Endodermal cell (in vitro differentiated cells): Measurements from ENCODE around the gene B4GALT6. TPM values are rescaled to one million over a fixed set of nuclear protein-coding genes. Genes with fewer than 3 reads are reported as not detected.

Source experiments
- DNase-seq: peaks from one replicate; pipeline ENCODE4 v3.0.0-alpha.2; 2017
- H3K27ac ChIP-seq: 2 replicates; pipeline ENCODE4 v1.5.1; 2013; ENCODE audit warnings: mild to moderate bottlenecking, low read depth, low read length, moderate library complexity
- H3K27me3 ChIP-seq: 2 replicates; pipeline ENCODE4 v1.6.1; 2013; ENCODE audit warnings: mild to moderate bottlenecking, low read length, moderate library complexity; ENCODE audit not compliant: insufficient read depth, control insufficient read depth, poor library complexity, severe bottlenecking
- H3K36me3 ChIP-seq: 2 replicates; pipeline ENCODE4 v1.7.0; 2013; ENCODE audit warnings: mild to moderate bottlenecking, low read length, moderate library complexity; ENCODE audit not compliant: control insufficient read depth, insufficient read depth
- H3K4me1 ChIP-seq: one replicate; pipeline ENCODE4 v1.7.0; 2013; ENCODE audit warnings: low read length; ENCODE audit not compliant: control insufficient read depth, insufficient read depth
- H3K4me3 ChIP-seq: 2 replicates; pipeline ENCODE4 v1.5.1; 2013; ENCODE audit warnings: mild to moderate bottlenecking, low read length, moderate library complexity
- H3K9ac ChIP-seq: 2 replicates; pipeline ENCODE4 v1.6.1; 2013; ENCODE audit warnings: mild to moderate bottlenecking, low read length, moderate library complexity; ENCODE audit not compliant: poor library complexity, severe bottlenecking; ENCODE audit errors: extremely low read depth
- H3K9me3 ChIP-seq: 2 replicates; pipeline ENCODE4 v1.6.1; 2013; ENCODE audit warnings: mild to moderate bottlenecking, low read length, moderate library complexity; ENCODE audit not compliant: control insufficient read depth
- H3K27ac Mint-ChIP-seq: 2 replicates; pipeline ENCODE4 v1.8.0; 2020; ENCODE audit warnings: mixed read lengths
- H3K27me3 Mint-ChIP-seq: 2 replicates; pipeline ENCODE4 v1.8.0; 2021; ENCODE audit warnings: mild to moderate bottlenecking, mixed read lengths; ENCODE audit not compliant: insufficient read depth
- H3K36me3 Mint-ChIP-seq: 2 replicates; pipeline ENCODE4 v1.8.0; 2020; ENCODE audit warnings: low read depth, mixed read lengths
- H3K4me1 Mint-ChIP-seq: 2 replicates; pipeline ENCODE4 v1.8.0; 2020; ENCODE audit warnings: mixed read lengths
- H3K4me3 Mint-ChIP-seq: 2 replicates; pipeline ENCODE4 v1.8.0; 2020; ENCODE audit warnings: mild to moderate bottlenecking, moderate library complexity, mixed read lengths
- H3K9me3 Mint-ChIP-seq: 2 replicates; pipeline ENCODE4 v1.8.0; 2020; ENCODE audit warnings: mild to moderate bottlenecking, mixed read lengths
- CTCF ChIP-seq: fragments of 200-600 bp; sonication (generic); conservative IDR thresholded peaks from 2 replicates; pipeline ENCODE4 v1.5.0; 2021; ENCODE audit warnings: antibody characterized with exemption, mild to moderate bottlenecking
- WGBS, 2 experiments: methylation state at CpG; one replicate each; pipeline versions ENCODE4 v1.1.5 to v1.1.7; 2013; ENCODE audit warnings: missing lambda C conversion rate in 2 of 2, mixed read lengths in 1 of 2; ENCODE audit not compliant: insufficient coverage in 1 of 2, insufficient read length in 1 of 2; 5-methylcytosine and 5-hydroxymethylcytosine counted together
- total RNA-seq, 2 donors: library from RNA; stranded (reverse); fragmentation: NEBNext Ultra II Directional in 1 of 2; extraction: Animal tissue kit (Norgen Biotek cat#: 25700) in 1 of 2; gene quantifications; 2 replicates in 1 of 2; 3 replicates in 1 of 2; pipeline ENCODE4 v1.2.1, GENCODE V29; 2021

B4GALT6 gene
- total RNA-seq, 2 donors from 2014 or later, result 47.7 to 48.4 TPM

GRCh38 chr18:31723990-31724711 is 39.8 kb upstream of the B4GALT6 start:
- Mint-ChIP-seq H3K27me3 (no peaks in the 10 kb centered on the region), H3K9me3 (peaks cover 10% of the 10 kb centered on the region), H3K4me1 (peaks cover 3% of the 10 kb centered on the region), H3K4me3 (no peak overlapping the region), H3K36me3 (peaks cover 7% of the 10 kb centered on the region), H3K27ac (no peak overlapping the region)
- Histone ChIP-seq H3K9me3 (peaks cover 13% of the 10 kb centered on the region), H3K4me3 (no peak overlapping the region), H3K36me3 (no peaks in the 10 kb centered on the region), H3K9ac (no peak overlapping the region), H3K27me3 (no peaks in the 10 kb centered on the region), H3K27ac (no peak overlapping the region), H3K4me1 (no peaks in the 10 kb centered on the region)
- TF ChIP-seq CTCF, result no peak
- no peak for DNase-seq
- WGBS, 2 experiments, result 95 to 98% methylated on average over 17 to 42 of the region's 43 CpGs

- peaks cover 11% of the 10 kb centered on the region for H3K36me3 Mint-ChIP-seq
- H3K4me1 Mint-ChIP-seq, result peaks cover 3% of the 10 kb centered on the region
- H3K4me3 ChIP-seq, result no peak overlapping the region
- peaks cover 19% of the 10 kb centered on the region for H3K9me3 ChIP-seq
- no peaks in the 10 kb centered on the region for H3K27me3 ChIP-seq
- H3K9me3 Mint-ChIP-seq, result peaks cover 15% of the 10 kb centered on the region
- H3K4me3 Mint-ChIP-seq, result no peak overlapping the region
- no peak overlapping the region for H3K9ac ChIP-seq
- no peaks in the 10 kb centered on the region for H3K36me3 ChIP-seq
- no peaks in the 10 kb centered on the region for H3K27me3 Mint-ChIP-seq
- no peak overlapping the region for H3K27ac Mint-ChIP-seq
- H3K27ac ChIP-seq, result no peak overlapping the region
- 96 to 98% methylated on average over 3 to 5 of the region's 7 CpGs for WGBS, 2 experiments
- no peaks in the 10 kb centered on the region for H3K4me1 ChIP-seq
- no peak for DNase-seq
- TF ChIP-seq CTCF, result no peak
Measured at GRCh38 chr18:31723639-31723989, 39.2 kb upstream of the B4GALT6 start.

GRCh38 chr18:31722369-31722957 is 38.1 kb upstream of the B4GALT6 start:
- no peaks in the 10 kb centered on the region for H3K27me3 ChIP-seq
- Mint-ChIP-seq H3K27me3 (no peaks in the 10 kb centered on the region), H3K27ac (no peak overlapping the region), H3K4me1 (peaks cover 3% of the 10 kb centered on the region), H3K36me3 (peaks cover 11% of the 10 kb centered on the region), H3K9me3 (peaks cover 19% of the 10 kb centered on the region), H3K4me3 (no peak overlapping the region)
- H3K9me3 ChIP-seq, result peaks cover 21% of the 10 kb centered on the region
- H3K27ac ChIP-seq, result no peak overlapping the region
- 20 to 42% methylated on average over 5 to 7 of the region's 7 CpGs for WGBS, 2 experiments
- no peaks in the 10 kb centered on the region for H3K36me3 ChIP-seq
- peak; percentile 94 for TF ChIP-seq CTCF
- peak; percentile 96 for DNase-seq
- no peak overlapping the region for H3K4me3 ChIP-seq
- H3K9ac ChIP-seq, result no peak overlapping the region
- H3K4me1 ChIP-seq, result no peaks in the 10 kb centered on the region
